NCI-H1105 treated with DMSO at 0.1 percent for 48 hours (cell line): ENCODE data around the gene JPH3.
"Not testable (repeated sequence)": the region's sequence is repeated elsewhere in the genome, so short reads cannot be mapped to it uniquely, and the experiment has no call there.

ENCODE experiments used
- DNase-seq: peaks from one replicate; lab custom pipeline; 2025; lab: John Stamatoyannopoulos, UW

JPH3 gene

GRCh38 chr16:87575027-87575804, 27.1 kb upstream of the JPH3 start:
- DNase-seq, result no peak

GRCh38 chr16:87576171-87576570, 26.1 kb upstream of the JPH3 start:
- no peak for DNase-seq

- not testable (repeated sequence) for DNase-seq
Measured at GRCh38 chr16:87578142-87578930, 24.0 kb upstream of the JPH3 start.

GRCh38 chr16:87579691-87580090, 22.6 kb upstream of the JPH3 start:
- DNase-seq, result no peak

- no peak for DNase-seq
Measured at GRCh38 chr16:87580855-87581261, 21.4 kb upstream of the JPH3 start.

GRCh38 chr16:87581857-87582215, 20.5 kb upstream of the JPH3 start:
- no peak for DNase-seq

- DNase-seq, result no peak
Measured at GRCh38 chr16:87582216-87582965, 19.9 kb upstream of the JPH3 start.

- DNase-seq, result no peak
Measured at GRCh38 chr16:87582966-87583325, 19.4 kb upstream of the JPH3 start.

- DNase-seq, result no peak
Measured at GRCh38 chr16:87583453-87584131, 18.7 kb upstream of the JPH3 start.

GRCh38 chr16:87584271-87584670, 18.0 kb upstream of the JPH3 start:
- no peak for DNase-seq

- DNase-seq, result no peak
Measured at GRCh38 chr16:87584975-87585374, 17.3 kb upstream of the JPH3 start.

GRCh38 chr16:87585442-87586200, 16.7 kb upstream of the JPH3 start:
- no peak for DNase-seq

- DNase-seq, result no peak
Measured at GRCh38 chr16:87586201-87586782, 16.0 kb upstream of the JPH3 start.

GRCh38 chr16:87587636-87588035, 14.7 kb upstream of the JPH3 start:
- DNase-seq, result no peak

- no peak for DNase-seq
Measured at GRCh38 chr16:87592018-87592712, 10.1 kb upstream of the JPH3 start.

- DNase-seq, result no peak
Measured at GRCh38 chr16:87593710-87594258, 8.5 kb upstream of the JPH3 start.

- DNase-seq, result no peak
Measured at GRCh38 chr16:87595712-87596111, 6.6 kb upstream of the JPH3 start.

- DNase-seq, result no peak
Measured at GRCh38 chr16:87597324-87597830, 4.9 kb upstream of the JPH3 start.

GRCh38 chr16:87598431-87598830, 3.9 kb upstream of the JPH3 start:
- DNase-seq, result no peak

GRCh38 chr16:87600246-87600645, 2.1 kb upstream of the JPH3 start:
- DNase-seq, result no peak
